Epithelial cell of esophagus (primary cell): ENCODE data around the gene STRA6.
A peak's percentile ranks its signal among the peaks of the same experiment; 100 is the strongest.

Experiments used
- DNase-seq: peaks from one replicate; pipeline ENCODE4 v3.0.0; 2010; ENCODE audit warnings: low read depth
- H3K4me3 ChIP-seq: 2 replicates; pipeline ENCODE4 v1.5.1; 2011; ENCODE audit warnings: mild to moderate bottlenecking, low read length, control low read depth
- TF ChIP-seq, protein P1 (sequence below): IDR thresholded peaks from 2 replicates; pipeline ENCODE4 v1.5.1; 2011; ENCODE audit warnings: low read depth, mild to moderate bottlenecking, low read length, control low read depth, inconsistent platforms; ENCODE audit not compliant: insufficient read depth; ENCODE audit errors: missing control alignments

STRA6 gene

DNA sequence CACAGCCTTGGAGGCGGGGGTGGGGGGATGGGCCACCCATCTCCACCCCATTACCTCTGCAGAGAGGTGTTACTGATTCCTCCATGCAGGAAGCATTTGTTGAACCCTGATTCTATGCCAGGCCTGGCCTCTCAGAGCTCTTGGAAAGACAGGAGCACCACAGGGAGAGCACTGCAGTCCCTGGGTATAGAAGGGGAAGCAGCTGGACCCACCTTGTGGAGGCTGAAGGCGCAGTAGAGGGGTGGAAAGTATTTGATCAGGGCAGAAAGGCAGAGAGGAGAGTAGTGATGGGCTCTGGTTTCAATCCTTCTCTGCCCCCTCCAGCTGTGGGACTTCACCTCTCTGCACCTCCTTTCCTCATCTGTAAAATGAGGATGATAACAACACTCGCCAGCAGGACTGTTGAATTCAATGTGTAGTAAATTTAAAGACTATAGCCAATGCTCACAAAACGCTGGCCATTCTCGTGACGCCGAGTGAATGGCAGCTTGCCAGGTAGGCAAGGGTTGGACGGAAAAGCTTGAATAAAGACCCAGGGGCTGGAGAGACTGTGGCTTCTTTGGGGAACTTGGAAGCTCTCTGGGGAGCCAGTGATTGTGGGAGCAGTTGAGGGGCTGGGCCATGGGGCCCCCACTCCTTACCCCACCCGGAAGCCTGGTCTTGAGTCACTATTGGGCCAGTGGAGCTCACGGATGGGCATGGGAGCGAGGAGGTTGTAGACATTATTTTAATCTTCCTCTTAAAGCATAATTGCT, 25.6 kb upstream of the STRA6 start:
- no peak for DNase-seq
- TF ChIP-seq, protein P1, sequence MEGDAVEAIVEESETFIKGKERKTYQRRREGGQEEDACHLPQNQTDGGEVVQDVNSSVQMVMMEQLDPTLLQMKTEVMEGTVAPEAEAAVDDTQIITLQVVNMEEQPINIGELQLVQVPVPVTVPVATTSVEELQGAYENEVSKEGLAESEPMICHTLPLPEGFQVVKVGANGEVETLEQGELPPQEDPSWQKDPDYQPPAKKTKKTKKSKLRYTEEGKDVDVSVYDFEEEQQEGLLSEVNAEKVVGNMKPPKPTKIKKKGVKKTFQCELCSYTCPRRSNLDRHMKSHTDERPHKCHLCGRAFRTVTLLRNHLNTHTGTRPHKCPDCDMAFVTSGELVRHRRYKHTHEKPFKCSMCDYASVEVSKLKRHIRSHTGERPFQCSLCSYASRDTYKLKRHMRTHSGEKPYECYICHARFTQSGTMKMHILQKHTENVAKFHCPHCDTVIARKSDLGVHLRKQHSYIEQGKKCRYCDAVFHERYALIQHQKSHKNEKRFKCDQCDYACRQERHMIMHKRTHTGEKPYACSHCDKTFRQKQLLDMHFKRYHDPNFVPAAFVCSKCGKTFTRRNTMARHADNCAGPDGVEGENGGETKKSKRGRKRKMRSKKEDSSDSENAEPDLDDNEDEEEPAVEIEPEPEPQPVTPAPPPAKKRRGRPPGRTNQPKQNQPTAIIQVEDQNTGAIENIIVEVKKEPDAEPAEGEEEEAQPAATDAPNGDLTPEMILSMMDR = no peak
- no peak overlapping the region for H3K4me3 ChIP-seq

DNA sequence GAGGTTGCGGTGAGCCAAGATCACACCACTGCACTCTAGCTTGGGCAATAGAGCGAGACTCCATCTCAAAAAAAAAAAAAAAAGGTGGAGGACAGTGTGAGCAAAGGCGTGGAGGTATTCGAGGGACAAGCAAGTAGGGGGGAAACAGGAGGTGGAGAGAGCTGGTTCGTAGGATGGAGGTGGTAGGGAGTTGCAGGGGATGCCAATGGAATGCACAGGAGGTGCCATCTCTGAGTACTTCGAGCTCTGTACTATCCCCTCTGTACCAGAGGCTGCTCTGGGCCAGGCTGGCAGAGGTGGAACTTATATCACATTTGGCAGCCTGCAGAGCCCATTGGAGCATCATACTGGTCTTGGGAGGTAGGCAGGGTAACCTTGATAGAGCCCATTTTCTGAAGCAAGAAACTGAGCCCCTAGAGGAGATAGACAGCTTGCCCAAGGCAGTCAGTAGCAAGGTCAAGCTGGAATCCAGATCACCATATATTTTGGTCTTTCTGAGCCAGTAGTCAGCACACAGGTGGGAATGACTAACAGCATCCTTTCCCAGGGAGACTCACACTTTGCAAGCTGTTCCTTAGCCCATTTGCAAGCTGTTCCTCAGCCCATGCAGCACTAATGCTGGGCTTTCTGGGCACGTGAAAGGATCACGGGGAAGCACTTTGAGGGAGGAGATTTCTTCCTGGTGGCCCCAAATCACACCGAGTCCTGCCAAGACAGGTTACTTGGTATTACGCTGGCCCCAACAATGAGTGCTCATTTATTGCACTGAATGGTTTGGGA, 24.4 kb upstream of the STRA6 start:
- H3K4me3 ChIP-seq = no peak overlapping the region
- TF ChIP-seq, protein P1 = no peak
- peak; percentile 21 for DNase-seq

DNA sequence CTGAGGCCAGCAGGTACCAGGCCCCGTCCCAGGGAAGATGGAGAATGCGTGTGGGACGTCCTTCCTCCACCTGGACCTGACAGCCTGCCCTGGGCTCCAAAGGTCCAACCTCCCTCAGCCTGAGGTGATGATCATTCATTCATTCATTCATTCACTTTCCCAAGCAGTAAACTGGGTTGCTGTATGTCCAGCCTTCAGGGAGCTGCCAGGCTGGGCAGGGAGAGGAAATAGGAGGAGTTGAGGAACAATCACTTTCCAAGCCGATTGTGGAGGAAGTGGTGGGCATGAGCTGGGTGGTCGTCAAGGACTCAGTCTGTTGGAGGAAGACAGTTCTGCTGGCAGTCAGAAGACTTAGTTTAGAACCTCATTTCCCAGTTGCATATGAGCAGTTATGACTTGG, 23.3 kb upstream of the STRA6 start:
- no peak for DNase-seq
- H3K4me3 ChIP-seq = no peak overlapping the region
- TF ChIP-seq, protein P1 = no peak

DNA sequence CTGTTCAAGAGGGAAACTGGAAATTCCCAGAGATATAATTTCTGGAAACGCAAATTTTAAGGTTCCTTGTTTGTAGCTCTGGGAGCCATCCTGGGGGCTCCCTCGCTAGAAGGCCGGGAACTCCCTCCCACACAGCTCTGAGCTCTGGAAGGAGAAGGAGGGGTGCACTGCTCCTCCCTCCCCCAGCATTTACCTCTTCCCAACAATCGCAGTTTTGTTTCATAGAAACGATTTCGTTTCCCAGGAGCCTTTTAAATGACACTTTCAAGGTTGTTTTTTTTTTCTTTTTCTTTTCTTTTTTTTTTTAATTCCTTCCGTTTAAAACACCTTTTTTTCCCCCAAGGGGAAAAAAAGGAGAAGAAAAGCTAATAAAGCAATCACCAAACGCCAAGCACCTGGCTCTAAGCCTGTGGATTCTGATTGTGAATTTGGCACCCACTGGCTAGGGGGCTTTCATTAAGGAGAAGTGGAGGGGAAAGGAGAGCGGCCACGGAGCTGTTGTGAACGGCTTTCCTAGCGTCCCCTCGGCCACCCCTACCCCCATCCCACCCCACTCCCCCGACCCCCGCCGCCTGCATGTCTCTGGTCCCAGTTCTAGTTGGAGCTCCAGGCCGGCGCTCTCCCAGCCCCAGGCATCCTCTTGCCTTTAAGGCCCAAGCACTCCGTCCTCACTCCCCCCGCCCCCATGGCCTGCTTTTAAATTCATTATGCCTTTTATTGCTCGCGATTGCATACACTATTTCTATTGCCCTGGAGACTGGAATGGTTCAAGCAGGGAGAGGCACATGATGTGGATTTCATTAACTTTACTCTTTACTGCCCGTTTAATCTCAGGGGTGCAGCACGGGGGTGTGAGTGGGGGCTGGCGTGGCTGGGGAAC, 19.9 kb upstream of the STRA6 start:
- TF ChIP-seq, protein P1 = no peak
- H3K4me3 ChIP-seq = no peak overlapping the region
- no peak for DNase-seq

DNA sequence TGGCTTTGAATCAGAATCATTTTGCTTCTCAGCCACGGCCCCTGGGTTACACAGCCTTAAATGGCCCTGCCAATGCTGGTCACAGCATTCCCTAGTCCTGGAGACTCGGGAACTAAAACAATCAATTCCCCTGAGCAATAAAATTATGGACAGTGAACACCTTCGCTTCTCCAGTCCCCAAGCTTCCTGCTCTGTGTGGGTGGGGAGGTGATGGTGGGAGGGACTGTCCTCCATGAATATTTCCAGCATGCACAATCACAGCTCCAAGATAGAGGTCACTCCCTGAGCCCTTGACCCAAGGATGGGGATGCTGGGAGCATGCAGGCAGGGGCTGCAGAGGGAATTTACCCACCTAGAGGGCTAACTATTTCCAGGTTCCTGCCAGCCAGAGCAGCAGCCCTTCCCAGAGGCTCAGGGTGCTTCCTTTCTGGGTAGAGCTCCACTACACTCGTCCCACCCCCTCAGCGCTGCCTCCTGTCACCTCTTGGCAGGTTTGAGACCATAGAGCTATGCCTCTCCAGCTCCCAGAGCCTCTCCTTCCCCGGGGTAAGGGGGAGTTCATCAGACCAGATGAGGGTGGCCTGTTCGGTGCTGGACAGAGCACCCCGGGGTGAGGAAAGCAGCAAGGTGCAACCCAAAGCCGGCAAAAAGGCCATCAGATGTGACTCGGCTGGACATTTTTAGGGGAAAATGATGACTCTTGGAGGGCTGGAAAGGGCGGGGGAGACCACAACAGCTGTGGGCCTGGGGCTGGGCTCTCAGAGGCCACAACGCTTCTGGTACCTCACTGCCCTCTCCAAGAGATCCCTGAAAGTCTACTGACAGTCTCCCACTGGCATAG, 19.0 kb upstream of the STRA6 start:
- H3K4me3 ChIP-seq = no peak overlapping the region
- TF ChIP-seq, protein P1 = no peak

More for the DNA sequence above, 19.0 kb upstream of the STRA6 start:
- no peak for DNase-seq
